Panc1 (cell line): ENCODE data around the gene MFAP5.
"Not testable (repeated sequence)": the region's sequence is repeated elsewhere in the genome, so short reads cannot be mapped to it uniquely, and the experiment has no call there.

Experiments
- POLR2AphosphoS5 ChIP-seq: IDR thresholded peaks from 2 replicates; pipeline ENCODE4 v1.6.1; 2012; ENCODE audit warnings: mild to moderate bottlenecking, low read depth, low read length, moderate library complexity
- SIN3A ChIP-seq: IDR thresholded peaks from 2 replicates; pipeline ENCODE4 v1.6.1; 2012; ENCODE audit warnings: low read depth, mild to moderate bottlenecking, low read length, moderate library complexity, borderline replicate concordance; ENCODE audit not compliant: insufficient read depth
- TCF7L2 ChIP-seq: IDR thresholded peaks from 2 replicates; pipeline ENCODE4 v1.6.1; 2011; ENCODE audit warnings: mild to moderate bottlenecking, low read depth, low read length, inconsistent platforms
- TF ChIP-seq, protein P1 (sequence below): fragments of 450-650 bp; IDR thresholded peaks from 2 replicates; pipeline ENCODE4 v1.5.1; 2017; ENCODE audit warnings: mild to moderate bottlenecking
- TF ChIP-seq, protein P2 (sequence below), 2 experiments: IDR thresholded peaks; 2 replicates each; pipeline ENCODE4 v1.6.1; 2011 to 2012; ENCODE audit warnings: low read depth in 2 of 2, control low read depth in 1 of 2, low read length in 1 of 2, mild to moderate bottlenecking in 1 of 2, moderate library complexity in 1 of 2; ENCODE audit not compliant: insufficient read depth in 1 of 2

- TF ChIP-seq, protein P1, sequence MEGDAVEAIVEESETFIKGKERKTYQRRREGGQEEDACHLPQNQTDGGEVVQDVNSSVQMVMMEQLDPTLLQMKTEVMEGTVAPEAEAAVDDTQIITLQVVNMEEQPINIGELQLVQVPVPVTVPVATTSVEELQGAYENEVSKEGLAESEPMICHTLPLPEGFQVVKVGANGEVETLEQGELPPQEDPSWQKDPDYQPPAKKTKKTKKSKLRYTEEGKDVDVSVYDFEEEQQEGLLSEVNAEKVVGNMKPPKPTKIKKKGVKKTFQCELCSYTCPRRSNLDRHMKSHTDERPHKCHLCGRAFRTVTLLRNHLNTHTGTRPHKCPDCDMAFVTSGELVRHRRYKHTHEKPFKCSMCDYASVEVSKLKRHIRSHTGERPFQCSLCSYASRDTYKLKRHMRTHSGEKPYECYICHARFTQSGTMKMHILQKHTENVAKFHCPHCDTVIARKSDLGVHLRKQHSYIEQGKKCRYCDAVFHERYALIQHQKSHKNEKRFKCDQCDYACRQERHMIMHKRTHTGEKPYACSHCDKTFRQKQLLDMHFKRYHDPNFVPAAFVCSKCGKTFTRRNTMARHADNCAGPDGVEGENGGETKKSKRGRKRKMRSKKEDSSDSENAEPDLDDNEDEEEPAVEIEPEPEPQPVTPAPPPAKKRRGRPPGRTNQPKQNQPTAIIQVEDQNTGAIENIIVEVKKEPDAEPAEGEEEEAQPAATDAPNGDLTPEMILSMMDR = not testable (repeated sequence)
- not testable (repeated sequence) for TF ChIP-seq POLR2AphosphoS5, SIN3A, TCF7L2
- TF ChIP-seq, protein P2, sequence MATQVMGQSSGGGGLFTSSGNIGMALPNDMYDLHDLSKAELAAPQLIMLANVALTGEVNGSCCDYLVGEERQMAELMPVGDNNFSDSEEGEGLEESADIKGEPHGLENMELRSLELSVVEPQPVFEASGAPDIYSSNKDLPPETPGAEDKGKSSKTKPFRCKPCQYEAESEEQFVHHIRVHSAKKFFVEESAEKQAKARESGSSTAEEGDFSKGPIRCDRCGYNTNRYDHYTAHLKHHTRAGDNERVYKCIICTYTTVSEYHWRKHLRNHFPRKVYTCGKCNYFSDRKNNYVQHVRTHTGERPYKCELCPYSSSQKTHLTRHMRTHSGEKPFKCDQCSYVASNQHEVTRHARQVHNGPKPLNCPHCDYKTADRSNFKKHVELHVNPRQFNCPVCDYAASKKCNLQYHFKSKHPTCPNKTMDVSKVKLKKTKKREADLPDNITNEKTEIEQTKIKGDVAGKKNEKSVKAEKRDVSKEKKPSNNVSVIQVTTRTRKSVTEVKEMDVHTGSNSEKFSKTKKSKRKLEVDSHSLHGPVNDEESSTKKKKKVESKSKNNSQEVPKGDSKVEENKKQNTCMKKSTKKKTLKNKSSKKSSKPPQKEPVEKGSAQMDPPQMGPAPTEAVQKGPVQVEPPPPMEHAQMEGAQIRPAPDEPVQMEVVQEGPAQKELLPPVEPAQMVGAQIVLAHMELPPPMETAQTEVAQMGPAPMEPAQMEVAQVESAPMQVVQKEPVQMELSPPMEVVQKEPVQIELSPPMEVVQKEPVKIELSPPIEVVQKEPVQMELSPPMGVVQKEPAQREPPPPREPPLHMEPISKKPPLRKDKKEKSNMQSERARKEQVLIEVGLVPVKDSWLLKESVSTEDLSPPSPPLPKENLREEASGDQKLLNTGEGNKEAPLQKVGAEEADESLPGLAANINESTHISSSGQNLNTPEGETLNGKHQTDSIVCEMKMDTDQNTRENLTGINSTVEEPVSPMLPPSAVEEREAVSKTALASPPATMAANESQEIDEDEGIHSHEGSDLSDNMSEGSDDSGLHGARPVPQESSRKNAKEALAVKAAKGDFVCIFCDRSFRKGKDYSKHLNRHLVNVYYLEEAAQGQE (IDR thresholded peaks at IDR 0.05; ENCODE audit: insufficient read depth in 1 of 2, low read depth in 2 of 2, low read length in 1 of 2) = not testable (repeated sequence)
These were observed 26.6 kb downstream of the MFAP5 start for GRCh38 chr12:8636007-8636346.
